Measurements from ENCODE around the gene ABHD2. TPM values are rescaled to one million over a fixed set of nuclear protein-coding genes. Genes with fewer than 3 reads are reported as not detected.

Gene ABHD2
- total and polyA plus RNA-seq, 9 of the 15 experiments (the other 6 are each of a cell fraction or from before 2014, with no cell fraction given): 16.9 to 99.8 (median 47.5) TPM

- WGBS (ENCODE audit: insufficient coverage, low coverage, missing lambda C conversion rate): 63% methylated on average over 4 of the region's 4 CpGs
These were observed 16.9 kb downstream of the ABHD2 start for GRCh38 chr15:89105147-89105546.

More at GRCh38 chr15:89105147-89105546, 16.9 kb downstream of the ABHD2 start:
- ChIA-PET CTCF (ENCODE audit: low intra/inter-chr PET ratio) (no interaction called here), POLR2A (interaction anchor here (0.9 to 10.0 kb wide), 2 partner anchors 8 to 16 kb away, joined by 4 to 62 read pairs; partner anchors contain the start of gene ABHD2)
- Histone ChIP-seq H3K79me2 (ENCODE audit: control insufficient read depth, insufficient read depth, low read length) (peaks cover 94% of the 10 kb centered on the region), H3K4me1 (replicated peaks in 1 of 2; ENCODE audit: control insufficient read depth in 2 of 2, insufficient read depth in 2 of 2, low read length in 2 of 2) (peaks cover 4 to 44% of the 10 kb centered on the region in 2 experiments; a peak in 4 of 5 replicates), H3K9ac (ENCODE audit: insufficient read depth in 1 of 2, low read depth in 2 of 2, low read length in 2 of 2) (no peak overlapping the region), H3K4me3 (no peak overlapping the region), H3K9me1 (ENCODE audit: control insufficient read depth, insufficient read depth, low read length) (no peaks in the 10 kb centered on the region), H3K36me3 (ENCODE audit: control insufficient read depth, insufficient read depth, low read length) (peaks cover 75% of the 10 kb centered on the region), H3K27ac (ENCODE audit: extremely low read depth, low read depth, low read length) (no peak overlapping the region), H3K27me3 (ENCODE audit: control insufficient read depth in 2 of 2, insufficient read depth in 2 of 2, low read length in 2 of 2) (no peaks in the 10 kb centered on the region), H3K9me3 (replicated peaks; ENCODE audit: control insufficient read depth, insufficient read depth, low read depth, low read length) (no peaks in the 10 kb centered on the region), H4K20me1 (replicated peaks; ENCODE audit: control insufficient read depth, insufficient read depth, low read length) (peaks cover 15% of the 10 kb centered on the region; the same call in 1 of the 2 replicates), H2AFZ (ENCODE audit: low read depth, low read length) (no peak overlapping the region), H3K4me2 (ENCODE audit: insufficient read depth, low read length) (no peak overlapping the region)
- no peak for ATAC-seq
- intact Hi-C loops (cut with micrococcal nuclease) (no loop called here), in situ Hi-C loops (cut with MboI) (no loop called here)
- no peak for DNase-seq (ENCODE audit: extremely low read depth in 1 of 4, low spot score in 3 of 4)
- FAIRE-seq: no peak
- no TSS peak for BruUV-seq (replicated peaks)
- no peak for TF ChIP-seq GTF2A2 (tag; IDR thresholded peaks at IDR 0.05)
- no peak for TF ChIP-seq ZNF766 (CRISPR knock-in tag; conservative IDR thresholded peaks at IDR 0.05)
- TF ChIP-seq MNT (conservative IDR thresholded peaks at IDR 0.05): no peak
- TF ChIP-seq TCF3 (CRISPR knock-in tag; IDR thresholded peaks at IDR 0.05): no peak
